HFF-Myc (cell line): Measurements from ENCODE around the gene ACTN1.

Experiments used
- DNase-seq: peaks from one replicate; pipeline ENCODE4 v3.0.0-alpha.2; 2011; ENCODE audit warnings: low read depth; ENCODE audit errors: extremely low read depth
- H3K4me3 ChIP-seq: replicated peaks from 2 replicates; pipeline ENCODE4 v1.5.1; 2011; ENCODE audit warnings: low read depth, mild to moderate bottlenecking, control low read depth, low read length
- TF ChIP-seq, protein P1 (sequence below): IDR thresholded peaks from 2 replicates; pipeline ENCODE4 v1.5.1; 2012; ENCODE audit warnings: mild to moderate bottlenecking, low read depth, low read length, control low read depth; ENCODE audit errors: missing control alignments

The ACTN1 gene

DNA sequence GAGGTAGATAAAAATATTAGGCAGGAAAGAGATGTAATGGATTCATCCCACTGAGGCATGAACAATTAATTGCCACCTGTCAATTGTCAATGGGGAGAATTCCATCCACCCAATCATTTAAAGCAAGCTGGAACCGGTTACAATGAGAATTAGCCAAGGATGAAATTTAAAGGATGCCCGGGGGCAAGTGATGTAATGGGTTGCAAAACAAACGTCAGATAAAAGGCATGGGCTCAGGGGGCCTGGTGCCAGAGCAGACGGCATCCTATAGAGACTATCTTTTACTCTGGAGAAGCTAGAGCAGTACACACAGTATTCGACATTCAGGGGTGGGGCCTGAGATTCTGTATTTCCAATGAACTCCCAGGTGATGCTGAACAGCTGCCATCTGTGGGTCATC is 105.7 kb downstream of the ACTN1 start:
- DNase-seq, result no peak
- TF ChIP-seq, protein P1, sequence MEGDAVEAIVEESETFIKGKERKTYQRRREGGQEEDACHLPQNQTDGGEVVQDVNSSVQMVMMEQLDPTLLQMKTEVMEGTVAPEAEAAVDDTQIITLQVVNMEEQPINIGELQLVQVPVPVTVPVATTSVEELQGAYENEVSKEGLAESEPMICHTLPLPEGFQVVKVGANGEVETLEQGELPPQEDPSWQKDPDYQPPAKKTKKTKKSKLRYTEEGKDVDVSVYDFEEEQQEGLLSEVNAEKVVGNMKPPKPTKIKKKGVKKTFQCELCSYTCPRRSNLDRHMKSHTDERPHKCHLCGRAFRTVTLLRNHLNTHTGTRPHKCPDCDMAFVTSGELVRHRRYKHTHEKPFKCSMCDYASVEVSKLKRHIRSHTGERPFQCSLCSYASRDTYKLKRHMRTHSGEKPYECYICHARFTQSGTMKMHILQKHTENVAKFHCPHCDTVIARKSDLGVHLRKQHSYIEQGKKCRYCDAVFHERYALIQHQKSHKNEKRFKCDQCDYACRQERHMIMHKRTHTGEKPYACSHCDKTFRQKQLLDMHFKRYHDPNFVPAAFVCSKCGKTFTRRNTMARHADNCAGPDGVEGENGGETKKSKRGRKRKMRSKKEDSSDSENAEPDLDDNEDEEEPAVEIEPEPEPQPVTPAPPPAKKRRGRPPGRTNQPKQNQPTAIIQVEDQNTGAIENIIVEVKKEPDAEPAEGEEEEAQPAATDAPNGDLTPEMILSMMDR, result no peak
- no peak overlapping the region for H3K4me3 ChIP-seq

DNA sequence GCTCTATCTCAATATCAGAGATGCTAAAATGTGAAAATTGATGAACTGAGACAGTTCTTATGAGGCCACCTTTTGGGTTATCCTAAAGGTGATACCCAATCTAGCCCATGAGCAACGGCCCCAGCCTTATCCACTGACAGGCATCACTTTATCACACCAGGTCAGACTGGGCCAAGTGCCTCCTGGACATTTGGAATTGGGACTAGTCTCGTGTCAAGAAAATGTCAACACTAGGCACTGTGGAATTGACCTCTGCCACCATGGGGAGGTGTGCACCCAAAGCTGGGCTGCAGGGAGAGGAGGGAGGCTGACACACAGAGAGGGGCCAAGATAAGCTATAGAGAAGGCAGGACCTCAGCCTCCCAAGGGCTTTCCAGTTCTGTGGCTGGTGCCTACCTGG is 107.7 kb downstream of the ACTN1 start:
- DNase-seq, result no peak
- no peak overlapping the region for H3K4me3 ChIP-seq
- TF ChIP-seq, protein P1, result no peak

DNA sequence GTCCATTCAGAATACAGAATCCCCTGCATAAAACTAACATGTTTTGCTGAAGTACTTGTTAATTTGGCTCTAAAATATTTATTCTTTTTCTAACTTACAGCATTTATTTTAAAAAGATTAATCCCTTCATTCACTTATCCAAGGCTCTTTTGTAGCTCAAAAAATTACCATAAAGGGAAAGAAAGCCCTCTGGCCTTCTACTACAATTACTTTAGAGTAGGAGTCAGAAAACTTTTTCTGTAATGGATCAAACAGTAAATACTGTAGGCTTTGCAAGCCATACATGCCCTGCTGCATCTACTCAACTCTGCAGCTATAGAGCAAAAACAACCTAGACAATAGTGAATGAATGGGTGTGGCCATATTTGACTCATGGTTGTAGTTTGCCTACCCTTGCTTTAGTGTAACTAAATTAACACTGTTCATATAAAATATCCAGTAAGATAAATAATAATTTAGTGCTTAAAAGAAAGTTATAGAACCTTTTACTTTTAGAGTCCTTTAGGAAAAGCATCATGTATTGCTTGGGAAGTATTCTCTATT is 112.0 kb downstream of the ACTN1 start:
- TF ChIP-seq, protein P1, result no peak
- no peak overlapping the region for H3K4me3 ChIP-seq
- no peak for DNase-seq

DNA sequence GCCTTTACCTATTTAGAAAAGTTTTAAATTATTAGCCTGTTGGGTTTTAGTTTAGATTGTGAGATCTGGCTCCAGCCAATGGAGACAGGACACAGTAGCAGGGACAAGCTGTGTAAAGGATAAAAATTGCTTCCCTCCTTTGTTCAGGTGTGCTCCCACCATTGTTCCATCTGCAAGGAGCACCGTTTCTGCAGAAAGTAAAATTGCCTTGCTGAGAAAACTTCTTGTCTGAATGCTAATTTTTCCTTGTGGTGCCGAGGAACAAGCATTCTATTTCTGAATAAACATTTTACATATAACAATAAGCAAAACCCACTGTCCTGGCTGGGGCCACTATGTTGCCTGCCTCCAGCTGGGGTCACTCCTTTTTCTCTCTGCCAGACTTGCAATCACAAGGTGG is 113.6 kb downstream of the ACTN1 start:
- no peak overlapping the region for H3K4me3 ChIP-seq
- DNase-seq, result no peak
- TF ChIP-seq, protein P1, result no peak

DNA sequence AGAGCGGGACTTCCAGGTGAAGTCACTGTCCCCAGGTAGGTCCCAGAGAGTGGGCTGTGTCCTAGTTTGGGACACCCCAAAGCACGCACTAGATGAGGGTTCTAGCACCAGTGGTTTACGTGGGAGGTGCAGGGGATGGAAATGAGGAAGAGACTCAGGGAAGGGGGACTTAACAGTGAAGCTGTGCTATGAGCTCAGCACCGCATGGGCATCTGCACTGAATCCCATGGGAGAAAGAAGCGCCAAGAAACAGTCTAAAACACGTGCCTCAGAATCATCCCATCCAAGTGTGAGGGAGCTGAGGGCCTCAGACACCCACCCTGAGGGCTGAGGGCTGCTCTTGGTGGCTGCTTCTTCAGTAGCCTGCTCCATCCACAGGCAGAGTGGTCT is 114.7 kb downstream of the ACTN1 start:
- TF ChIP-seq, protein P1, result no peak
- no peak overlapping the region for H3K4me3 ChIP-seq
- no peak for DNase-seq

DNA sequence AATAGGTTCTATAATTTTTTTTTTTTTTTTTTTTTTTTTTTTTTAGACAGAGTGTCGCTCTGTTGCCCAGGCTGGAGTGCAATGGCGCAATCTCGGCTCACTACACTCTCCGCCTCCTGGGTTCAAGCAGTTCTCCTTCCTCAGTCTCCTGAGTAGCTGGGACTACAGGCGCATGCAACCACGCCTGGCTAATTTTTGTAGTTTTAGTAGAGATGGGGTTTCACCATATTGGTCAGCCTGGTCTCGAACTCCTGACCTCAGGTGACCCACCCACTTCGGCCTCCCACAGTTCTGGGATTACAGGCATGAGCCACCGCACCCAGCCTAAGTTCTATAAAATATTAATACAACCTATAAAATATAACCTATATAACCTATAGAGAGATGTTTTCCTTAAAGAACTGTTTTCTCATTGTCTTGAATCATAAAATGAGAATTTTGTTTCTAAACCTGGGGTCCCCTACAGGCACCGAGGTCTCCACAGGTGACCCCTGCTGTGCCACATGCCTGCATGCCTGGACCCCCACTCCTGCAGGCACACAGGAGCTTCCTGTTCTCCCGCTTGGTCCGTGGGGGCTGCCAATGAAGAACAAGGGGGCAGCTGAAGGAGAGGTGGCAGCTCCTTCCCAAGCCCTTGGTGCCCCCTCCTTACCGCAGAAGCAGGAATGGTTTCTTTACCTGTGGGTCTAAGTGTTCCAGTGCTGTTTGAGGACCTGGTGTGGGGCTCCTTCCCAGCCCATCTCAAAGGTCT is 115.3 kb downstream of the ACTN1 start:
- H3K4me3 ChIP-seq, result no peak overlapping the region
- TF ChIP-seq, protein P1, result no peak
- no peak for DNase-seq
